PC-9 (cell line): ENCODE results near the gene SKIDA1.

Source experiments
- CTCF ChIP-seq: fragments of 200-600 bp; sonication (generic); conservative IDR thresholded peaks from 2 replicates; pipeline ENCODE4 v1.6.1; 2017; ENCODE audit warnings: mixed run types, antibody characterized with exemption, mild to moderate bottlenecking, moderate library complexity
- EZH2 ChIP-seq: fragments of 200-600 bp; sonication (generic); IDR thresholded peaks from 2 replicates; pipeline ENCODE4 v1.8.0; 2017; ENCODE audit warnings: antibody characterized with exemption, low read depth

GRCh38 chr10:21482821-21483220 lies 42.7 kb downstream of the SKIDA1 start:
- TF ChIP-seq CTCF (no peak), EZH2 (no peak)
